ENCODE measurements around the gene SRGAP1. TPM values are rescaled to one million over a fixed set of nuclear protein-coding genes. Genes with fewer than 3 reads are reported as not detected.
A peak's percentile ranks its signal among the peaks of the same experiment; 100 is the strongest.
"Not testable (repeated sequence)": the region's sequence is repeated elsewhere in the genome, so short reads cannot be mapped to it uniquely, and the experiment has no call there.

SRGAP1 gene
- total and polyA plus RNA-seq, 9 donors, result 4.7 to 10.5 (median 5.7) TPM

GRCh38 chr12:64121086-64121485 lies 276.6 kb downstream of the SRGAP1 start:
- not testable (repeated sequence) for H3K4me1 ChIP-seq (ENCODE audit: control insufficient read depth, insufficient read depth, low read length); H3K27ac ChIP-seq (ENCODE audit: low read length); H3K36me3 ChIP-seq (ENCODE audit: control insufficient read depth, insufficient read depth, low read length); H3K4me3 ChIP-seq (ENCODE audit: low read length); H3K9me3 ChIP-seq (replicated peaks; ENCODE audit: control insufficient read depth, low read depth, low read length); DNase-seq; H3K27me3 ChIP-seq (ENCODE audit: control insufficient read depth, insufficient read depth, low read length)
- WGBS (ENCODE audit: insufficient coverage), result 80% methylated on average over 1 of the region's 3 CpGs

GRCh38 chr12:64122154-64122553 lies 277.7 kb downstream of the SRGAP1 start:
- Histone ChIP-seq H3K27ac (ENCODE audit: low read length) (no peak overlapping the region), H3K36me3 (ENCODE audit: control insufficient read depth, insufficient read depth, low read length) (no peaks in the 10 kb centered on the region), H3K4me1 (ENCODE audit: control insufficient read depth, insufficient read depth, low read length) (no peaks in the 10 kb centered on the region), H3K27me3 (ENCODE audit: control insufficient read depth, insufficient read depth, low read length) (no peaks in the 10 kb centered on the region), H3K4me3 (ENCODE audit: low read length) (no peak overlapping the region), H3K9me3 (replicated peaks; ENCODE audit: control insufficient read depth, low read depth, low read length) (no peaks in the 10 kb centered on the region)
- no peak for DNase-seq

GRCh38 chr12:64122995-64123394 lies 278.5 kb downstream of the SRGAP1 start:
- no peaks in the 10 kb centered on the region for H3K27me3 ChIP-seq (ENCODE audit: control insufficient read depth, insufficient read depth, low read length)
- H3K9me3 ChIP-seq (replicated peaks; ENCODE audit: control insufficient read depth, low read depth, low read length), result no peaks in the 10 kb centered on the region
- no peak for DNase-seq
- H3K4me3 ChIP-seq (ENCODE audit: low read length), result no peak overlapping the region
- peaks cover 6% of the 10 kb centered on the region for H3K36me3 ChIP-seq (ENCODE audit: control insufficient read depth, insufficient read depth, low read length)
- 100% methylated on average over 1 of the region's 2 CpGs for WGBS (ENCODE audit: insufficient coverage)
- no peaks in the 10 kb centered on the region for H3K4me1 ChIP-seq (ENCODE audit: control insufficient read depth, insufficient read depth, low read length)
- no peak overlapping the region for H3K27ac ChIP-seq (ENCODE audit: low read length)

- H3K9me3 ChIP-seq (replicated peaks; ENCODE audit: control insufficient read depth, low read depth, low read length), result no peaks in the 10 kb centered on the region
- no peaks in the 10 kb centered on the region for H3K27me3 ChIP-seq (ENCODE audit: control insufficient read depth, insufficient read depth, low read length)
- H3K27ac ChIP-seq (ENCODE audit: low read length), result no peak overlapping the region
- WGBS (ENCODE audit: insufficient coverage), result no CpG with 5 or more reads among the region's 1 CpG
- no peak for DNase-seq
- H3K4me3 ChIP-seq (ENCODE audit: low read length), result no peak overlapping the region
- no peaks in the 10 kb centered on the region for H3K4me1 ChIP-seq (ENCODE audit: control insufficient read depth, insufficient read depth, low read length)
- H3K36me3 ChIP-seq (ENCODE audit: control insufficient read depth, insufficient read depth, low read length), result peaks cover 8% of the 10 kb centered on the region
Observed at GRCh38 chr12:64123448-64123847, 278.9 kb downstream of the SRGAP1 start.

GRCh38 chr12:64124511-64125197 lies 280.2 kb downstream of the SRGAP1 start:
- DNase-seq, result no peak
- Histone ChIP-seq H3K27me3 (ENCODE audit: control insufficient read depth, insufficient read depth, low read length) (no peaks in the 10 kb centered on the region), H3K36me3 (ENCODE audit: control insufficient read depth, insufficient read depth, low read length) (peaks cover 13% of the 10 kb centered on the region), H3K9me3 (replicated peaks; ENCODE audit: control insufficient read depth, low read depth, low read length) (no peaks in the 10 kb centered on the region), H3K4me3 (ENCODE audit: low read length) (no peak overlapping the region), H3K4me1 (ENCODE audit: control insufficient read depth, insufficient read depth, low read length) (no peaks in the 10 kb centered on the region), H3K27ac (ENCODE audit: low read length) (no peak overlapping the region)
- WGBS (ENCODE audit: insufficient coverage), result no CpG with 5 or more reads among the region's 3 CpGs

- Histone ChIP-seq H3K9me3 (replicated peaks; ENCODE audit: control insufficient read depth, low read depth, low read length) (no peaks in the 10 kb centered on the region), H3K4me3 (ENCODE audit: low read length) (no peak overlapping the region), H3K27ac (ENCODE audit: low read length) (no peak overlapping the region), H3K36me3 (ENCODE audit: control insufficient read depth, insufficient read depth, low read length) (peaks cover 20% of the 10 kb centered on the region), H3K4me1 (ENCODE audit: control insufficient read depth, insufficient read depth, low read length) (no peaks in the 10 kb centered on the region), H3K27me3 (ENCODE audit: control insufficient read depth, insufficient read depth, low read length) (no peaks in the 10 kb centered on the region)
- peak; percentile 19 for DNase-seq
- WGBS (ENCODE audit: insufficient coverage), result 50% methylated on average over 5 of the region's 6 CpGs
Observed at GRCh38 chr12:64125913-64126312, 281.4 kb downstream of the SRGAP1 start.

- 91% methylated on average over 10 of the region's 14 CpGs for WGBS (ENCODE audit: insufficient coverage)
- DNase-seq, result no peak
- Histone ChIP-seq H3K27me3 (ENCODE audit: control insufficient read depth, insufficient read depth, low read length) (no peaks in the 10 kb centered on the region), H3K36me3 (ENCODE audit: control insufficient read depth, insufficient read depth, low read length) (peaks cover 20% of the 10 kb centered on the region), H3K4me3 (ENCODE audit: low read length) (no peak overlapping the region), H3K27ac (ENCODE audit: low read length) (no peak overlapping the region), H3K9me3 (replicated peaks; ENCODE audit: control insufficient read depth, low read depth, low read length) (no peaks in the 10 kb centered on the region), H3K4me1 (ENCODE audit: control insufficient read depth, insufficient read depth, low read length) (no peaks in the 10 kb centered on the region)
Observed at GRCh38 chr12:64127811-64128210, 283.3 kb downstream of the SRGAP1 start.

GRCh38 chr12:64128366-64128765 lies 283.9 kb downstream of the SRGAP1 start:
- no peak overlapping the region for H3K4me3 ChIP-seq (ENCODE audit: low read length)
- peaks cover 20% of the 10 kb centered on the region for H3K36me3 ChIP-seq (ENCODE audit: control insufficient read depth, insufficient read depth, low read length)
- peaks cover 3% of the 10 kb centered on the region for H3K9me3 ChIP-seq (replicated peaks; ENCODE audit: control insufficient read depth, low read depth, low read length)
- WGBS (ENCODE audit: insufficient coverage), result no CpG with 5 or more reads among the region's 1 CpG
- DNase-seq, result no peak
- no peaks in the 10 kb centered on the region for H3K4me1 ChIP-seq (ENCODE audit: control insufficient read depth, insufficient read depth, low read length)
- H3K27ac ChIP-seq (ENCODE audit: low read length), result no peak overlapping the region
- H3K27me3 ChIP-seq (ENCODE audit: control insufficient read depth, insufficient read depth, low read length), result no peaks in the 10 kb centered on the region

GRCh38 chr12:64130476-64130875 lies 286.0 kb downstream of the SRGAP1 start:
- H3K4me1 ChIP-seq (ENCODE audit: control insufficient read depth, insufficient read depth, low read length); DNase-seq; H3K27ac ChIP-seq (ENCODE audit: low read length); H3K4me3 ChIP-seq (ENCODE audit: low read length); H3K27me3 ChIP-seq (ENCODE audit: control insufficient read depth, insufficient read depth, low read length): not testable (repeated sequence)
- Histone ChIP-seq H3K9me3 (replicated peaks; ENCODE audit: control insufficient read depth, low read depth, low read length) (peaks cover 17% of the 10 kb centered on the region), H3K36me3 (ENCODE audit: control insufficient read depth, insufficient read depth, low read length) (peaks cover 20% of the 10 kb centered on the region)
- 92% methylated on average over 1 of the region's 2 CpGs for WGBS (ENCODE audit: insufficient coverage)

- H3K27ac ChIP-seq (ENCODE audit: low read length); H3K4me3 ChIP-seq (ENCODE audit: low read length); DNase-seq; H3K4me1 ChIP-seq (ENCODE audit: control insufficient read depth, insufficient read depth, low read length); H3K27me3 ChIP-seq (ENCODE audit: control insufficient read depth, insufficient read depth, low read length): not testable (repeated sequence)
- H3K9me3 ChIP-seq (replicated peaks; ENCODE audit: control insufficient read depth, low read depth, low read length), result peaks cover 17% of the 10 kb centered on the region
- H3K36me3 ChIP-seq (ENCODE audit: control insufficient read depth, insufficient read depth, low read length), result peaks cover 20% of the 10 kb centered on the region
- whole genome bisulfite sequencing (ENCODE audit: insufficient coverage), result 87% methylated on average over 4 of the region's 6 CpGs
Observed at GRCh38 chr12:64131456-64131855, 287.0 kb downstream of the SRGAP1 start.

GRCh38 chr12:64132672-64133071 lies 288.2 kb downstream of the SRGAP1 start:
- H3K36me3 ChIP-seq (ENCODE audit: control insufficient read depth, insufficient read depth, low read length), result peaks cover 18% of the 10 kb centered on the region
- H3K4me1 ChIP-seq (ENCODE audit: control insufficient read depth, insufficient read depth, low read length); DNase-seq; H3K27ac ChIP-seq (ENCODE audit: low read length); H3K27me3 ChIP-seq (ENCODE audit: control insufficient read depth, insufficient read depth, low read length); H3K4me3 ChIP-seq (ENCODE audit: low read length): not testable (repeated sequence)
- peaks cover 17% of the 10 kb centered on the region for H3K9me3 ChIP-seq (replicated peaks; ENCODE audit: control insufficient read depth, low read depth, low read length)
- WGBS (ENCODE audit: insufficient coverage), result 83% methylated on average over 2 of the region's 2 CpGs

Measured in muscle of leg (tissue), 11 donors.